ENCODE data around the gene LHX3. TPM values are rescaled to one million over a fixed set of nuclear protein-coding genes. Genes with fewer than 3 reads are reported as not detected.

LHX3 gene
- total RNA-seq, 1 donor from 2014 or later, result not detected

DNA sequence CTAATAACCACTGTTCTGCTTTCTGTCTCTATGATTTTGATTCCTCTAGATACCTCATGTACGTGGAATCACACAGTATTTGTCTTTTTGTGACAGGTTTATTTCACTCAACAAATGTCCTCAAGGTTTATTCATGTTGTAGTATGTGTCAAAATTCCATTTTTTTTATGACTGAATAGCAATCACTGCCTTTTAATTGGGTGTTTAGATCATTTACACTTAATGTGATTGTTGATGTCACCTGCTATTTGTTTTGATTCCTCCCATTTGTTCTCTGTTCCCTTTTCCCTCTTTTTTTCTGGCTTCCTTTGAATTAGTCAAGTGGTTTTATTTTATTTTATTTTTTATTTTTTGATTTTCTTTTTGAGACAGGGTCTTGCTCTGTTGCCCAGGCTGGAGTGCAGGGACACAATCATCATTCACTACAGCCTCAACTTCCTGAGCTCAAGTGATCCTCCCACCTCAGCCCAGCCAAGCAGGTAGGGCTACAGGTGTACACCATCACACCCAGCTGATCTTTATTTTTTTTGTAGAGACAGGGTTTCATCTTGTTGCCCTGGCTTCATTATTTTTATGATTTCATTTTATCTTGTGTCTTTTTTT, 41.6 kb downstream of the LHX3 start:
- peaks cover 9% of the 10 kb centered on the region for H3K27me3 Mint-ChIP-seq (ENCODE audit: low read depth, unreplicated experiment)
- Histone ChIP-seq H4K20me1 (ENCODE audit: insufficient read depth, low read length) (no peaks in the 10 kb centered on the region), H2AFZ (ENCODE audit: low read depth, low read length) (no peak overlapping the region), H3K4me3 (ENCODE audit: insufficient read depth, low read depth, low read length) (no peak overlapping the region), H3K9ac (ENCODE audit: low read length) (no peak overlapping the region), H3K9me3 (ENCODE audit: insufficient read depth, low read depth, low read length) (no peaks in the 10 kb centered on the region), H3K79me2 (ENCODE audit: insufficient read depth, low read length) (no peaks in the 10 kb centered on the region), H3K27me3 (ENCODE audit: insufficient read depth, low read length) (peaks cover 10% of the 10 kb centered on the region), H3K4me2 (ENCODE audit: low read length) (no peak overlapping the region), H3K36me3 (ENCODE audit: insufficient read depth, low read length) (no peaks in the 10 kb centered on the region), H3K4me1 (ENCODE audit: insufficient read depth, low read length) (no peaks in the 10 kb centered on the region), H3K27ac (ENCODE audit: low read depth, low read length) (no peak overlapping the region)
- no peak for DNase-seq (ENCODE audit: low read depth)
- peaks cover 2% of the 10 kb centered on the region for H3K4me1 Mint-ChIP-seq (ENCODE audit: low read depth, unreplicated experiment)
- no peak overlapping the region for H3K4me3 Mint-ChIP-seq (ENCODE audit: unreplicated experiment)
- no peaks in the 10 kb centered on the region for H3K36me3 Mint-ChIP-seq (ENCODE audit: low read depth, unreplicated experiment)
- no peak for TF ChIP-seq EZH2 (IDR thresholded peaks at IDR 0.05; ENCODE audit: insufficient read depth, low read length)
- no peak for FAIRE-seq
- H3K27ac Mint-ChIP-seq (ENCODE audit: unreplicated experiment), result no peak overlapping the region
- peaks cover 5% of the 10 kb centered on the region for H3K9me3 Mint-ChIP-seq (ENCODE audit: unreplicated experiment)

DNA sequence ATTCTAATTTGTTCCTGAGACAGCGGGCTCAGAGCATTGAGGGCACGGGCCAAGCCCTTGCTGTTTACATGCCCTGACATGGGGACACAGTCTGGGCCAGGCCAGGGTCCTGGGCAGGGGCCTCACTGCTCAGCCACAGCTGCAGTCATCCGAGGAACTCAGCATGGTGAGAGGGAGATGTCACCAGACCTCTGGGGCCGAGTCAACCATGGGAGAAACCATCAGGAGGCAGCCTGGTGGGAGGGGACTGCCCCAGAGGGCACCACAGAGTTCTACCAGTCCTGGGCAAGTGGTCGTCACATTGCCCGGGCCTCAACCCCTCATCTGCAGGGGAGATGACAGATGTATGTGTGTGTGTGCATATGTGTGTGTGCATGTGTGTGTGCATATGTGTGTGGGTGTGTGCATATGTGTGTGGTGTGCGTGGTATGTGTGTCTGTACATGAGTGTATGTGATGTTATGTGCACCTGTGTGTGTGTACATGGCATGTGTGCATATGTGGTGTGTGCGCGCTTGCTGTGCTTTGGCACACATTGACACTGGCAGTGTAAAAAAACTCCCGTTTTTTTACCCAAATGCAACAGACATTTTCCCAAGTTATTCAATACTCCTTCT, 43.8 kb downstream of the LHX3 start:
- no peak for DNase-seq (ENCODE audit: low read depth)
- H3K4me2 ChIP-seq (ENCODE audit: low read length), result no peak overlapping the region
- H3K36me3 ChIP-seq (ENCODE audit: insufficient read depth, low read length), result no peaks in the 10 kb centered on the region
- Mint-ChIP-seq H3K9me3 (ENCODE audit: unreplicated experiment) (peaks cover 5% of the 10 kb centered on the region), H3K27ac (ENCODE audit: unreplicated experiment) (no peak overlapping the region), H3K4me3 (ENCODE audit: unreplicated experiment) (no peak overlapping the region), H3K27me3 (ENCODE audit: low read depth, unreplicated experiment) (peaks cover 8% of the 10 kb centered on the region), H3K4me1 (ENCODE audit: low read depth, unreplicated experiment) (peaks cover 2% of the 10 kb centered on the region), H3K36me3 (ENCODE audit: low read depth, unreplicated experiment) (no peaks in the 10 kb centered on the region)
- no peaks in the 10 kb centered on the region for H4K20me1 ChIP-seq (ENCODE audit: insufficient read depth, low read length)
- no peak overlapping the region for H3K4me3 ChIP-seq (ENCODE audit: insufficient read depth, low read depth, low read length)
- peaks cover 8% of the 10 kb centered on the region for H3K27me3 ChIP-seq (ENCODE audit: insufficient read depth, low read length)
- no peak overlapping the region for H2AFZ ChIP-seq (ENCODE audit: low read depth, low read length)
- TF ChIP-seq, protein P1, sequence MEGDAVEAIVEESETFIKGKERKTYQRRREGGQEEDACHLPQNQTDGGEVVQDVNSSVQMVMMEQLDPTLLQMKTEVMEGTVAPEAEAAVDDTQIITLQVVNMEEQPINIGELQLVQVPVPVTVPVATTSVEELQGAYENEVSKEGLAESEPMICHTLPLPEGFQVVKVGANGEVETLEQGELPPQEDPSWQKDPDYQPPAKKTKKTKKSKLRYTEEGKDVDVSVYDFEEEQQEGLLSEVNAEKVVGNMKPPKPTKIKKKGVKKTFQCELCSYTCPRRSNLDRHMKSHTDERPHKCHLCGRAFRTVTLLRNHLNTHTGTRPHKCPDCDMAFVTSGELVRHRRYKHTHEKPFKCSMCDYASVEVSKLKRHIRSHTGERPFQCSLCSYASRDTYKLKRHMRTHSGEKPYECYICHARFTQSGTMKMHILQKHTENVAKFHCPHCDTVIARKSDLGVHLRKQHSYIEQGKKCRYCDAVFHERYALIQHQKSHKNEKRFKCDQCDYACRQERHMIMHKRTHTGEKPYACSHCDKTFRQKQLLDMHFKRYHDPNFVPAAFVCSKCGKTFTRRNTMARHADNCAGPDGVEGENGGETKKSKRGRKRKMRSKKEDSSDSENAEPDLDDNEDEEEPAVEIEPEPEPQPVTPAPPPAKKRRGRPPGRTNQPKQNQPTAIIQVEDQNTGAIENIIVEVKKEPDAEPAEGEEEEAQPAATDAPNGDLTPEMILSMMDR (IDR thresholded peaks at IDR 0.05; ENCODE audit: insufficient read depth, low read depth, low read length), result no peak
- TF ChIP-seq EZH2 (IDR thresholded peaks at IDR 0.05; ENCODE audit: insufficient read depth, low read length), result no peak
- H3K27ac ChIP-seq (ENCODE audit: low read depth, low read length), result no peak overlapping the region
- H3K9ac ChIP-seq (ENCODE audit: low read length), result no peak overlapping the region
- H3K4me1 ChIP-seq (ENCODE audit: insufficient read depth, low read length), result no peaks in the 10 kb centered on the region
- no peaks in the 10 kb centered on the region for H3K9me3 ChIP-seq (ENCODE audit: insufficient read depth, low read depth, low read length)
- H3K79me2 ChIP-seq (ENCODE audit: insufficient read depth, low read length), result no peaks in the 10 kb centered on the region
- FAIRE-seq, result no peak

DNA sequence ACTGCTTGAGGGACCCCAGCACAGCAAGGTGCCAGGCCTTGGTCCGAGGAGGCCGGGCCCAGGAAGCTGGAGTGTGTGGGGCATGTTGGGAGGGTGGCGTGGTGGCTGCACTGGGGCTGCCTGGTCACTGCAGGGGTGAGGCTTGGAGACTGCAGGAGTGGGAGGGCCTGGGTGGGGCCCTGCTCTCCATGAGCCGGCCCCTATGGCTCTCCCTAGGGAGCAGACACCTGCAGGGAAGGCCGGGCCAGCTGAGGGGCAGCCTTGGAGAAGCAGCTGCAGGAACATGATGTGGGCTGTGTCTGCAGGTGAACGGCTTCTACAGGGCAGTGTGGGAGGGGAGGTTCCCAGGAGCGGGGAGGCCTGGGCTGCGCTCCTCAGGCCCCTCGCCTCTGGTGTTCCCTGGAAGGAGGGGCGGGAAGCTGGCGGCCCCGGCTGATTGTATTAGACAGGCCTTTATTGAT, 44.5 kb downstream of the LHX3 start:
- no peaks in the 10 kb centered on the region for H3K79me2 ChIP-seq (ENCODE audit: insufficient read depth, low read length)
- no peaks in the 10 kb centered on the region for H4K20me1 ChIP-seq (ENCODE audit: insufficient read depth, low read length)
- peaks cover 9% of the 10 kb centered on the region for H3K27me3 ChIP-seq (ENCODE audit: insufficient read depth, low read length)
- DNase-seq (ENCODE audit: low read depth) (no peak), FAIRE-seq (no peak)
- H2AFZ ChIP-seq (ENCODE audit: low read depth, low read length), result no peak overlapping the region
- Mint-ChIP-seq H3K4me3 (ENCODE audit: unreplicated experiment) (no peak overlapping the region), H3K4me1 (ENCODE audit: low read depth, unreplicated experiment) (peaks cover 2% of the 10 kb centered on the region), H3K27me3 (ENCODE audit: low read depth, unreplicated experiment) (peaks cover 9% of the 10 kb centered on the region), H3K27ac (ENCODE audit: unreplicated experiment) (no peak overlapping the region), H3K9me3 (ENCODE audit: unreplicated experiment) (peaks cover 4% of the 10 kb centered on the region), H3K36me3 (ENCODE audit: low read depth, unreplicated experiment) (no peaks in the 10 kb centered on the region)
- H3K27ac ChIP-seq (ENCODE audit: low read depth, low read length), result no peak overlapping the region
- H3K4me1 ChIP-seq (ENCODE audit: insufficient read depth, low read length), result no peaks in the 10 kb centered on the region
- H3K4me3 ChIP-seq (ENCODE audit: insufficient read depth, low read depth, low read length), result no peak overlapping the region
- no peaks in the 10 kb centered on the region for H3K9me3 ChIP-seq (ENCODE audit: insufficient read depth, low read depth, low read length)
- no peak overlapping the region for H3K4me2 ChIP-seq (ENCODE audit: low read length)
- H3K9ac ChIP-seq (ENCODE audit: low read length), result no peak overlapping the region
- TF ChIP-seq, protein P1 (IDR thresholded peaks at IDR 0.05; ENCODE audit: insufficient read depth, low read depth, low read length), result no peak
- no peaks in the 10 kb centered on the region for H3K36me3 ChIP-seq (ENCODE audit: insufficient read depth, low read length)
